Type B pancreatic cell (in vitro differentiated cells): ENCODE data around the gene CSGALNACT2. TPM values are rescaled to one million over a fixed set of nuclear protein-coding genes. Genes with fewer than 3 reads are reported as not detected.
A peak's percentile ranks its signal among the peaks of the same experiment; 100 is the strongest.

Source experiments
- DNase-seq: peaks from one replicate; pipeline ENCODE4 v3.0.0; 2021; ENCODE audit warnings: mixed read lengths; ENCODE audit not compliant: unreplicated experiment; ENCODE audit errors: extremely low spot score
- H3K27ac Mint-ChIP-seq: 2 replicates; pipeline ENCODE4 v1.8.0; 2021; ENCODE audit warnings: mild to moderate bottlenecking, mixed read lengths
- H3K27me3 Mint-ChIP-seq: 2 replicates; pipeline ENCODE4 v1.8.0; 2021; ENCODE audit warnings: mixed read lengths
- H3K36me3 Mint-ChIP-seq: 2 replicates; pipeline ENCODE4 v1.8.0; 2021; ENCODE audit warnings: mixed read lengths
- H3K4me1 Mint-ChIP-seq: one replicate; pipeline ENCODE4 v1.8.0; 2021; ENCODE audit warnings: mixed read lengths; ENCODE audit not compliant: unreplicated experiment
- H3K4me3 Mint-ChIP-seq: 2 replicates; pipeline ENCODE4 v1.8.0; 2021; ENCODE audit warnings: mild to moderate bottlenecking, mixed read lengths
- H3K9me3 Mint-ChIP-seq: 2 replicates; pipeline ENCODE4 v1.8.0; 2021; ENCODE audit warnings: mixed read lengths
- CTCF ChIP-seq: fragments of 200-600 bp; sonication (generic); conservative IDR thresholded peaks from 2 replicates; pipeline ENCODE4 v1.5.0; 2021; ENCODE audit warnings: antibody characterized with exemption, mild to moderate bottlenecking
- total RNA-seq: library from RNA; stranded (reverse); gene quantifications from 2 replicates; pipeline ENCODE4 v1.2.1, GENCODE V29; 2021; ENCODE audit warnings: low replicate concordance

Gene CSGALNACT2
- total RNA-seq, 1 donor from 2014 or later, result 11.6 TPM

GRCh38 chr10:43196981-43197833 is 59.0 kb downstream of the CSGALNACT2 start:
- Mint-ChIP-seq H3K4me3 (no peak overlapping the region), H3K9me3 (no peaks in the 10 kb centered on the region), H3K27ac (no peak overlapping the region), H3K27me3 (no peaks in the 10 kb centered on the region), H3K4me1 (no peaks in the 10 kb centered on the region), H3K36me3 (no peaks in the 10 kb centered on the region)
- TF ChIP-seq CTCF, result no peak
- DNase-seq, result no peak

GRCh38 chr10:43197834-43198681 is 59.8 kb downstream of the CSGALNACT2 start:
- no peak overlapping the region for H3K4me3 Mint-ChIP-seq

GRCh38 chr10:43198682-43199005 is 60.4 kb downstream of the CSGALNACT2 start:
- no peak for DNase-seq
- no peaks in the 10 kb centered on the region for H3K9me3 Mint-ChIP-seq
- no peak overlapping the region for H3K4me3 Mint-ChIP-seq
- no peaks in the 10 kb centered on the region for H3K4me1 Mint-ChIP-seq
- no peaks in the 10 kb centered on the region for H3K36me3 Mint-ChIP-seq
- TF ChIP-seq CTCF, result no peak
- no peak overlapping the region for H3K27ac Mint-ChIP-seq
- no peaks in the 10 kb centered on the region for H3K27me3 Mint-ChIP-seq

More at GRCh38 chr10:43197834-43198681, 59.8 kb downstream of the CSGALNACT2 start:
- TF ChIP-seq CTCF, result peak; percentile 59
- Mint-ChIP-seq H3K27ac (no peak overlapping the region), H3K27me3 (no peaks in the 10 kb centered on the region), H3K4me1 (no peaks in the 10 kb centered on the region), H3K36me3 (no peaks in the 10 kb centered on the region), H3K9me3 (no peaks in the 10 kb centered on the region)
- no peak for DNase-seq

- Mint-ChIP-seq H3K9me3 (no peaks in the 10 kb centered on the region), H3K36me3 (no peaks in the 10 kb centered on the region), H3K27me3 (no peaks in the 10 kb centered on the region), H3K4me1 (no peaks in the 10 kb centered on the region), H3K4me3 (no peak overlapping the region), H3K27ac (no peak overlapping the region)
- DNase-seq, result peak; percentile 60
- no peak for TF ChIP-seq CTCF
Observed at GRCh38 chr10:43199088-43199683, 60.9 kb downstream of the CSGALNACT2 start.

GRCh38 chr10:43199684-43200537 is 61.7 kb downstream of the CSGALNACT2 start:
- Mint-ChIP-seq H3K4me3 (no peak overlapping the region), H3K9me3 (no peaks in the 10 kb centered on the region), H3K27ac (no peak overlapping the region), H3K27me3 (no peaks in the 10 kb centered on the region), H3K4me1 (no peaks in the 10 kb centered on the region), H3K36me3 (no peaks in the 10 kb centered on the region)
- DNase-seq, result peak; percentile 63
- no peak for TF ChIP-seq CTCF
